HG03558 (cell line): ENCODE data around the gene FNDC10.

Experiments used
- ATAC-seq: cut with Tn5 transposase; IDR thresholded peaks from one replicate; pipeline ENCODE4 v1.9.1; 2021; ENCODE audit warnings: moderate number of reproducible peaks; ENCODE audit not compliant: unreplicated experiment; ENCODE audit errors: extremely low read depth

The FNDC10 gene

GRCh38 chr1:1551524-1552262 is 48.2 kb downstream of the FNDC10 start:
- ATAC-seq = no peak

GRCh38 chr1:1550591-1551432 is 49.1 kb downstream of the FNDC10 start:
- ATAC-seq = no peak

GRCh38 chr1:1550087-1550486 is 49.8 kb downstream of the FNDC10 start:
- no peak for ATAC-seq

DNA sequence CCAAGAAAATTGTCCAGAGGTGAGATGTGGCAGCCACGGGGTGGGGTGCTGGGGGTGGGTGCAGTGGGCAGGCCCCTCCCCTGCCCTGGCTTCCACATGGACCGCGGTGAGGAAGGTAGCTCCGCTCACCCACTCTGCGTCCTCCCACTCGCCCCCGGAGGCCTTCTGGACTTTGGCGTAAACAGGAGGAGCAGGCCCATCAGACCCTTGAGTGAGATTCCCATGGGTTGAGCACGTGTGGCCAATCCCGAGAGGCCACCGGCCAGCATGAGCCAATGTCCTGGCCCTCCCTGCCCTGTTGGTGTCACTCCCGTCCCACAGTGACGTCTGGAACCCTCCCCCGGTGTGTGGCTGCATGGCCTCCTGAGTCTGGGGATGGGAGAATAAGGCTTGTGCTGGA is 51.3 kb downstream of the FNDC10 start:
- no peak for ATAC-seq
